ENCODE measurements around the gene TVP23A. TPM values are rescaled to one million over a fixed set of nuclear protein-coding genes. Genes with fewer than 3 reads are reported as not detected.
"Not testable (repeated sequence)": the region's sequence is repeated elsewhere in the genome, so short reads cannot be mapped to it uniquely, and the experiment has no call there.

The TVP23A gene
- total RNA-seq, 8 experiments from 2014 or later: 0.15 to 5.5 (median 2.7) TPM

DNA sequence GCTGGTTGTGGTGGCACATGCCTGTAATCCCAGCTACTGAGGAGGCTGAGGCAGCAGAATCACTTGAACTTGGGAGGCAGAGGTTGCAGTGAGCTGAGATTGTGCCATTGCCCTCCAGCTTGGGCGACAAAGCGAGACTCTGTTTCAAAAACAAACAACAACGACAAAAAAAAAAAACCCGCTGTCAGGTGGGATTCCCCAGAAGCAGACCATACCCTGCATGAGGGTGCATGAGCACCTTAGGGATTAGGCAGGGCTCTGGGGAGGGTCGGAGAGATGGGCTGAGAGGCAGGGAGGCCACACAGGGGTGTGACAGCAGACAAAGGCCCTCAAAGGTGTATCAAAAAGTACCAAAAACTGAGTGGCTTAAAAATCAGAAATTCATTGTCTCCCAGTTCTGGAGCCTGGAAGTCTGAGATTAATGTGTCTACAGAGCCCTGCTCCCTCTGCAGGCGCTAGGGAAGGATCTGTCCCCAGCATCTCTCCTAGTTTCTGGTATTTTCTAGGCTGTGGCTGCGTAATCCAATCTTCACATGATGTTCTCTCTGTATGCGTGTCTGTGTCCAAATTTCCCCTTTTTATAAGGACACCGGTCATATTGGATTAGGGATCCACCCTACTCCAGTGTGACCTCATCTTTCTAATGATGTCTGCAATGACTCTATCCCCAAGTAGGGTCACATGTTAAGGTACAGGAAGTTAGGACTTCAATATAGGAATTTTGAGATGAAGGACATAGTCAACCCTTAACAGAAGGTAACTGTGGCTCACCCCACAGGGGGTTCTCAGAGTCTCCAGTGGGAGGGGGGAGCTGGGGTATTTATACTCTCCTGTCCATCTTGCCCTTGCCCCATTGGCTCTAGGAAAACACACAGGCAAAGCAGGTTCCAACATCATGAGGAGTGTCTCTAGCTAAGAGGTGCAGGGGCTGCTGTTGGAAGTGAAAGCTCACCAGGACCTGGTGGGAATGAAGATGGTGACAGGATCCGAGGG is 13.6 kb upstream of the TVP23A start:
- Histone ChIP-seq H3K27ac (no peak overlapping the region), H3K4me3 (no peak overlapping the region), H3K4me1 (replicated peaks in 1 of 2) (no peaks in the 10 kb centered on the region)
- 0 to 87% (median 70%) methylated on average over 1 to 9 of the region's 10 CpGs; no CpG with 5 or more reads in 1 of the 10 experiments for WGBS, 10 experiments
- in situ Hi-C loops (cut with MboI; ENCODE audit: low pct_unique_long_range_greater_than_20kb in 2 of 9, low sequenced_read_pairs in 9 of 9, unreplicated experiment in 9 of 9): no loop called here
- ATAC-seq (replicated peaks in 6 of 8): no peak

DNA sequence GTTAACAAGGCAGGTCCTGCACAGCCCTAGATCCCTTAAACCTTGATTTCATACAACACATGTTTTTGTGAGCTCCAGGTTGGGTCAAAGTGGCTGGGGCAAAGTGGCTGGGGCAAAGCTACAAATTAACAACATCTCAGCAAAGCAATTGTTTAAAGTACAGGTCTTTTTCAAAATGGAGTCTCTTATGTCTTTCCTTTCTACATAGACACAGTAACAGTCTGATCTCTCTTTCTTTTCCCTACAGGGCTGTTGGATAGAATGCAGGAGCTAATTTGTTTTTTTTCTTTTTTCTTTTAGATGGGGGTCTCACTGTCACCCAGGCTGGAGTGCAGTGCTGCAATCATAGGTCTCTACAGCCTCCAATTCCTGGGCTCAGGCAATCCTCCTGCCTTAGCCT is 11.6 kb upstream of the TVP23A start:
- in situ Hi-C loops (cut with MboI; ENCODE audit: low pct_unique_long_range_greater_than_20kb in 2 of 9, low sequenced_read_pairs in 9 of 9, unreplicated experiment in 9 of 9); ATAC-seq (replicated peaks in 6 of 8); H3K4me1 ChIP-seq (replicated peaks in 1 of 2); H3K4me3 ChIP-seq; H3K27ac ChIP-seq: not testable (repeated sequence)

DNA sequence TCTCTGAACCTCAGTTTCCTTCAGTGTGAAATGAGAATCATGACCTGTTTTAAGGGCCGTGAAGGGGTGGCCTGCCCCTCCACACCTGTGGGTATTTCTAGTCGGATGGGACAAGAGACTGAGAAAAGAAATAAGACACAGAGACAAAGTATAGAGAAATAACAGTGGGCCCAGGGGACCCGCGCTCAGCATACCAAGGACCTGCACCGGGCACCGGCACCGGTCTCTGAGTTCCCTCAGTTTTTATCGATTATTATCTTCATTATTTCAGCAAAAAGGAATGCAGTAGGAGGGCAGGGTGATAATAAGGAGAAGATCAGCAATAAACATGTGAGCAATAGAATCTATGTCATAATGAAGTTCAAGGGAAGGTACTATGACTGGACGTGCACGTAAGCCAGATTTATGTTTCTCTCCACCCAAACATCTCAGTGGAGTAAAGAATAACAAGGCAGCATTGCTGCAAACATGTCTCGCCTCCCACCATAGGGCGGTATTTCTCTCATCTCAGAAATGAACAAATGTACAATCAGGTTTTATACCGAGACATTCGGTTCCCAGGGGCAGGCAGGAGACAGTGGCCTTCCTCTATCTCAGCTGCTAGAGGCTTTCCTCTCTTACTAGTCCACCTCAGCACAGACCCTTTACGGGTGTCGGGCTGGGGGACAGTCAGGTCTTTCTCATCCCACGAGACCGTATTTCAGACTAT is 10.9 kb upstream of the TVP23A start:
- H3K4me1 ChIP-seq (replicated peaks in 1 of 2); ATAC-seq (replicated peaks in 6 of 8); in situ Hi-C loops (cut with MboI; ENCODE audit: low pct_unique_long_range_greater_than_20kb in 2 of 9, low sequenced_read_pairs in 9 of 9, unreplicated experiment in 9 of 9); H3K4me3 ChIP-seq; H3K27ac ChIP-seq: not testable (repeated sequence)
- 37 to 85% (median 71%) methylated on average over 1 to 8 of the region's 18 CpGs; no CpG with 5 or more reads in 3 of the 10 experiments for WGBS, 10 experiments

DNA sequence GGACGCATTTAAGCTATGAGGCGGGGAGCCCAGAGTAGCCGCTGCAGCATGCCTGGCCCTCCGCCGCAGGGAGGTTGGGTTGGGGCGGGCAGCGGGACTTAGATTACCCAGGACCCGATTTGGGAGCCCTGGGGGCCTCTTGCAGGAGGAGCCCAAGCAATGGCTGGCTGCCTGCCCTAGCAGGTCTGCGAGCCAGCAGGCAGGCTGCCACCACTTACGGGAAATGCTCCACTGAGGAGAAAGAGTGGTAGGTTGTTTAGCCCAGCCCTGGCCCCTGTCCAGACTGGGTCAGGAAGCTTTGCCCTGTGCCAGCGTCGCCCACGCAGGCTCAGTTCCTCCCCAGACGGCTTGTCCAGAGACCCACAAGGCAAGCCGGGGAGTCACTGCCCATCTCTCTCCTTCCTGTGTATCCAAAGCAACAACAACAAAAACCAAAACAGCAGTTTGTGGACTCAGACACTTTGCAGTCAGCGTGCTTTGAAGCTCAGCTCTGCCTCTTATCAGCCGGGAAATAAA is 10.3 kb upstream of the TVP23A start:
- peak in 5 of 8 experiments; percentile 33 to 85 (median 77) for ATAC-seq (replicated peaks in 6 of 8)
- in situ Hi-C loops (cut with MboI; ENCODE audit: low pct_unique_long_range_greater_than_20kb in 2 of 9, low sequenced_read_pairs in 9 of 9, unreplicated experiment in 9 of 9): no loop called here
- 0 to 100% (median 76%) methylated on average over 1 to 5 of the region's 17 CpGs; no CpG with 5 or more reads in 3 of the 10 experiments for WGBS, 10 experiments
- no peaks in the 10 kb centered on the region for H3K4me1 ChIP-seq (replicated peaks in 1 of 2)
- no peak overlapping the region for H3K27ac ChIP-seq
- no peak overlapping the region for H3K4me3 ChIP-seq

DNA sequence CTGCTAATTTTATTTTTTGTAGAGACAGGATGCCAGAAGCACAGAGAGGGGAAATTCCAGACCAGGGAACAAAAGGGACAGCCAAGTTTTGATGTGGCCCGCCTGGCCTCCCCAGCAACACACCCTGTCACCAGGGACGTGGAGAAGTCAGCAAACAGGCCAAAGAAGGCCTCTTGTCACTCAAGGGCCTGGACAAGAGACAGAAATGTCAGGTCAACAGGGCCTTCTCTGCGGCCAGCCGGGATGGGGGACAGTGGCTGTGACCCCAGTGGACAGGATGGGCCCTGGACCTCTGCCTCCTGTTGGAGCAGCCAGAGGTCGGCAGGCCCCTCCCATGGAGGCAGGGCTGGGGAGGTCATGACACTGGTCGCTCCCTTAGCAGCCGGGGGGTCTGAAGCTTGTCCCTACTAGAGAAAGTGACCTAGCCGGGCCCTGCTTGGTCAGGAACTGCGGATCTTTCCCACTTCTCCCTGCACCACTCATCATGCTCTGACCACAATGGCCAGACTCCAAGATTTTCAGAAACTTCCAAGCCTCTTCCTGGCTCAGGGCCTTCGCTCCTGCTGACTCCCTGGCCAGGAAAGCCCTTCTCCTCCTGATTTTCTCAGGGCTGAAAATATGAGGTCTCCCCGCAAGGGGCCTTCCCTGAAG is 9.2 kb upstream of the TVP23A start:
- 7 to 87% (median 67%) methylated on average over 2 to 7 of the region's 11 CpGs; no CpG with 5 or more reads in 4 of the 10 experiments for WGBS, 10 experiments
- Histone ChIP-seq H3K4me3 (no peak overlapping the region), H3K27ac (no peak overlapping the region), H3K4me1 (replicated peaks in 1 of 2) (no peaks in the 10 kb centered on the region)
- in situ Hi-C loops (cut with MboI; ENCODE audit: low pct_unique_long_range_greater_than_20kb in 2 of 9, low sequenced_read_pairs in 9 of 9, unreplicated experiment in 9 of 9): no loop called here
- peak in 3 of 8 experiments; percentile 11 to 15 (median 12) for ATAC-seq (replicated peaks in 6 of 8)

DNA sequence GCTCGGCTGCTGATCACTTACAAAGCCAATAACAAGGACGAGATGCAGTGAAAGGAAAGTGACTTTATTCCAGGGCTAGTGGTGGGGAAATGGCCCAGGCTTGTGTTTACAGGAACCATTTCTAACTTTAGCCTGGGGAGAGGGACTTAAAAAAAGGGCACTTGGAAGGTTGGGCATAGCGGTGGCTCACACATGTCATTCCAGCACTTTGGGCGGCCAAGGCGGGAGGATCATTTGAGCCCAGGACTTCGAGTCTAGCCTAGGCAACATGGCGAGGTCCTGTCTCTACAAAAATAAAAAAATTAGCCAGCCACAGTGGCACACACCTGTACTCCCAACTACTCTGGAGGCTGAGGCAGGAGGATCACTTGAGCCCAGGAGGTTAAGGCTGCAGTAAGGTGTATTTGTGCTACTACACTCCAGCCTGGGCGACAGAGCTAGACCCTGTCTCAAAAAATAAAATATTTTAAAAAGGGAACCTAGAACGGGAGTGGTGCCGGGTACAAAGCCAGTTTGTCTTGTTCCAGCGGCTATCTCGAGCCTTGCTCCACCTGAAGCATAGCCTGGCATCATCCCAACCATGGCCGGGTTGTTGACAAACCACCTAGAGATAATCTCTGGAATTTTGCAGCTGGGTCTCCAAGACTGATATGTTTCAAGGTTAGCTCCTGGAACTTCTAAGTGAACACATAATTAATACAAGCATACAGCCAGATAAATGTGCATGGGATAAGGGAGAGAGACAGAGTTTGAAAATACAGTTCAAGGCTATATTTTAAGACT is 5.7 kb upstream of the TVP23A start:
- no peak overlapping the region for H3K4me3 ChIP-seq
- in situ Hi-C loops (cut with MboI; ENCODE audit: low pct_unique_long_range_greater_than_20kb in 2 of 9, low sequenced_read_pairs in 9 of 9, unreplicated experiment in 9 of 9): no loop called here
- H3K27ac ChIP-seq: no peak overlapping the region
- no peaks in the 10 kb centered on the region for H3K4me1 ChIP-seq (replicated peaks in 1 of 2)
- 56 to 100% (median 91%) methylated on average over 2 to 8 of the region's 13 CpGs; no CpG with 5 or more reads in 2 of the 10 experiments for WGBS, 10 experiments
- ATAC-seq (replicated peaks in 6 of 8): no peak

DNA sequence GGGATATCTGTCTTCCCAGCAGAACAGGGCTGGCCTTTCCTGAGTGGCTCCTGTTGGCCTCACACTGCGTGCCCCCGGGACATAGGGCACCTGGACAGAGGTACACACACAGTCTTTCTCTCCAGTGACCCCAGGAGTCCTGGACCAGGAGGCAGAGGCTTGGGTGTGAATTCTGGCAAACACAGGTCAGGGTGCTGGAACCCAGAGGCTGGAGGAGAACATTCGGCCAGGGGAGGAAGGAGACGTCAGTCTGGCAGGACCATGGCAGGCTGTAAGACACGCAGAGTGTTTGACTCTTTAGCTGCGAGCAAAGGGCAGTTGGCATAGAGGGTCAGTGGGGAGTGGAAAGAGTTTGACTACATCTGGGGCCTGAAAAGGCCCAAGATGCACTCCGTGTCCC is 4.1 kb upstream of the TVP23A start:
- in situ Hi-C loops (cut with MboI; ENCODE audit: low pct_unique_long_range_greater_than_20kb in 2 of 9, low sequenced_read_pairs in 9 of 9, unreplicated experiment in 9 of 9): no loop called here
- no peak for ATAC-seq (replicated peaks in 6 of 8)
- Histone ChIP-seq H3K27ac (no peak overlapping the region), H3K4me3 (no peak overlapping the region), H3K4me1 (replicated peaks in 1 of 2) (no peaks in the 10 kb centered on the region)
- 68 to 100% (median 94%) methylated on average over 2 to 6 of the region's 7 CpGs; no CpG with 5 or more reads in 6 of the 10 experiments for WGBS, 10 experiments

DNA sequence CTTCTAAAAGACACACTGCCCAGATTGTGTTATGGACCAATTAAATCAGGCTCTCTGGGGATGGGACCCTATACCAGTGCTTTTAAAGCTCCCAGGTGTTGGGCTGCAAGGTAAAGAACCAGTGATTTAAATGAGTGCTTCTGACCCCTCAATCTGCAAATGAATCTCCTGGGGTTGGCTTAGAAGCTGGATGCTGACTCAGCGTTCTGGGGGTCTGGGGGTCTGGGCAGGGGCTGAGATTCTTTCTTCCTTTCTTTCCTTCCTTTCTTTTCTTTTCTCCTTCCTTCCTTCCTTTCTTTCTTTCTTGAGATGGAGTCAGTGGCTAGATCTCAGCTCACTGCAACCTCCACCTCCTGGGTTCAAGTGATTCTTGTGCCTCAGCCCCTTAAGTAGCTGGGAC is 2.0 kb upstream of the TVP23A start:
- H3K4me1 ChIP-seq (replicated peaks in 1 of 2): no peaks in the 10 kb centered on the region
- 0 to 40% (median 10%) methylated on average over 1 of the region's 1 CpG; no CpG with 5 or more reads in 6 of the 10 experiments for WGBS, 10 experiments
- no peak overlapping the region for H3K4me3 ChIP-seq
- in situ Hi-C loops (cut with MboI; ENCODE audit: low pct_unique_long_range_greater_than_20kb in 2 of 9, low sequenced_read_pairs in 9 of 9, unreplicated experiment in 9 of 9): no loop called here
- no peak overlapping the region for H3K27ac ChIP-seq
- ATAC-seq (replicated peaks in 6 of 8): no peak

DNA sequence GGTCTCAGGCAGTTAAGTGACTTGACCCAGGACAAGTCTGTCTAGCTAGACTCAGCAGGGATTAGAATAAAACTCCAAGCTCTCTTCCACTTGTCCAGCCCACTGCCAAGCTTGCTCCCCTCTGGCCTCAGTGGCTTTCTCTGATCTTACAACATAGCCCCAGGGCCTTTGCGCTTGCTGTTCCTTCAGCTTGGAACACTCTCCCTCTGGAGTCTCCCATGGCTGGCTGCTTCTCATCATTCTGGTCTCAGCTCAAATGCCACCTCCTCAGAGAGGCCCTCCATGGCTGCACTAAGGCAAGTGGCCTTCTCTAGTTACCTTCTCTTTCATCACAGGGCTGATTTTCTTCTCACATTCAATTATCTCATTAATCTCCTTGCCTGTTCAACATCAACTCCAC is 1.1 kb downstream of the TVP23A start:
- no peak overlapping the region for H3K4me3 ChIP-seq
- WGBS, 10 experiments: 86 to 100% (median 100%) methylated on average over 1 of the region's 1 CpG; no CpG with 5 or more reads in 6 of the 10 experiments
- H3K27ac ChIP-seq: no peak overlapping the region
- ATAC-seq (replicated peaks in 6 of 8): no peak
- in situ Hi-C loops (cut with MboI; ENCODE audit: low pct_unique_long_range_greater_than_20kb in 2 of 9, low sequenced_read_pairs in 9 of 9, unreplicated experiment in 9 of 9): no loop called here
- no peaks in the 10 kb centered on the region for H3K4me1 ChIP-seq (replicated peaks in 1 of 2)

DNA sequence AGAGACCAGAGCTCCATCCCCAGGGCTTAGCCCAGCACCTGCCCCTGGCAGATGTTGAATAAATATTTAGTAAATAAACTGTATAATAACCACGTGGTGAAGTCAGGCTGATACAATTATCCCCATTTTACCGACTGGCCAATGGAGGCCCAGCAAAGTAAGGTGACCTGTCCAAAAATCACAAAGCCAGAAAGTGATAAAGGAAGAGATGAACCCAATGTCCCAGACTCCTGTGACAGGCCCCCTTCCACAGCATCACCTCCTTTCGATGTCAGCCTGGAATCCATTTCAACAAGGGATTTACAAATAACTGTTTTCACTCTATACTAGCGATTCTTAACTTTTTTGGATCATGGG is 5.5 kb downstream of the TVP23A start:
- in situ Hi-C loops (cut with MboI; ENCODE audit: low pct_unique_long_range_greater_than_20kb in 2 of 9, low sequenced_read_pairs in 9 of 9, unreplicated experiment in 9 of 9): no loop called here

DNA sequence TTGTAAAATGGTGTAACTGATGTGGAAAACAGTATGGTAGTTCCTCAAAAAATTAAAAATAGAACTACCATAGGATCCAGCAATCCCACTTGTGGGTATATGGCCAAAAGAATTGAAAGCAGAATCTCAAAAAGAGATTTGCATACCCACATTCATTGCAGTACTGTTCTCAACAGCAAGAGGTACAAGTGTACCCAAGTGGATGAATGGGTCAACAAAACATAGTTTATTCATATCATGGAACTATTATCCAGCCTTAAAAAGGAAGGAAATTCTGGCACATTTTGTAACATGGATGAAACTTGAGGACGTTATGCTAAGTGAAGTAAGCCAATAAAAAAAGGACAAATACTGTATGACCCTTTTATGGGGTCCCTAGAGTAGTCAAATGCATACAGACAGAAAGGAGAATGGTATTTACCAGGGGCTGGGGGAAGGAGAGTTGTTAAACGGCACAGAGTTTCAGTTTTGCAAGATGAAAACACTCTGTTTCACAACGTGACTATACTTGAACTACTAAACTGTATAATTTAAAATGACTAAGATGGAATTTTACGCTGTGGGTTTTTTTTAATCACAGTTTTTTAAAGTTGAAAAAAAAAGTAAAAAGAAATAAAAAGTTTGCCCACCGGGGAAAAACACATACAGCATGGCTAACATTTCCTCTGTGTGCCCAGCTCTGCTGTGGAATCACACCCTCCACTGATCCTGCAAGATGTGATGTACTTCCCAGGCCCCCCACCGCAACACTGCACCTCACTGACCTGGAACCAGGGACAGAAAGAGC is 6.1 kb downstream of the TVP23A start:
- in situ Hi-C loops (cut with MboI; ENCODE audit: low pct_unique_long_range_greater_than_20kb in 2 of 9, low sequenced_read_pairs in 9 of 9, unreplicated experiment in 9 of 9): no loop called here
- H3K27ac ChIP-seq: no peak overlapping the region
- H3K4me3 ChIP-seq: no peak overlapping the region
- H3K4me1 ChIP-seq (replicated peaks in 1 of 2): no peaks in the 10 kb centered on the region
- ATAC-seq (replicated peaks in 6 of 8): no peak
- WGBS, 10 experiments: 22 to 83% (median 72%) methylated on average over 3 to 5 of the region's 6 CpGs

More for the DNA sequence above, 5.5 kb downstream of the TVP23A start:
- Histone ChIP-seq H3K4me3 (no peak overlapping the region), H3K27ac (no peak overlapping the region), H3K4me1 (replicated peaks in 1 of 2) (no peaks in the 10 kb centered on the region)
- no peak for ATAC-seq (replicated peaks in 6 of 8)
- WGBS, 10 experiments: 45 to 100% (median 86%) methylated on average over 1 to 4 of the region's 4 CpGs; no CpG with 5 or more reads in 1 of the 10 experiments

DNA sequence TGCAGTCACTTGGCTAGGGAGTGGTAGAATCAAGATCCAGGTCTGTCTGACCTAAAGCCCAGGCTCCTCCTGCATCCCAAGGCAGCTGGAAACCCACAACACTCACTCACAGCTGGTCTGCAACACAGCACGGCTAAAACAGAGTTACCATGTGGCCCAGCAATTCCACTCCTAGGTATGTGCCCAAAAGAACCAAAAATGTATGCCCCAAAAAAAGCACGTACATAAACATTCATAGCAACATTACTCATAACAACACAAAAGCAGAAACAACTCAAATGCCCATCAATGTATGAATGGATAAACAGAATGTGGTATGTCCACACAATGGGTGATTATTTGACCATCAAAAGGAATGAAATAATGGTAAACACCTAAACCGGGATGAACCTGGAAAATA is 8.9 kb downstream of the TVP23A start:
- Histone ChIP-seq H3K4me1 (replicated peaks in 1 of 2) (no peaks in the 10 kb centered on the region), H3K27ac (no peak overlapping the region), H3K4me3 (no peak overlapping the region)
- ATAC-seq (replicated peaks in 6 of 8): no peak
- WGBS, 10 experiments: 60 to 100% (median 87%) methylated on average over 1 to 3 of the region's 3 CpGs
- in situ Hi-C loops (cut with MboI; ENCODE audit: low pct_unique_long_range_greater_than_20kb in 2 of 9, low sequenced_read_pairs in 9 of 9, unreplicated experiment in 9 of 9): no loop called here
